Middle frontal gyrus (tissue), 1 donor: ENCODE measurements around the gene SFTA2.
A peak's percentile ranks its signal among the peaks of the same experiment; 100 is the strongest.

Experiments
- DNase-seq: peaks from one replicate; pipeline ENCODE4 v3.0.0-alpha.2; 2015; ENCODE audit warnings: low spot score; ENCODE audit errors: extremely low spot score

SFTA2 gene

GRCh38 chr6:30890646-30891449 is 41.1 kb downstream of the SFTA2 start:
- DNase-seq = no peak

GRCh38 chr6:30889921-30890645 is 41.9 kb downstream of the SFTA2 start:
- DNase-seq = peak; percentile 21

- no peak for DNase-seq
Observed at GRCh38 chr6:30889496-30889885, 42.5 kb downstream of the SFTA2 start.

- DNase-seq = no peak
Observed at GRCh38 chr6:30888816-30889495, 43.0 kb downstream of the SFTA2 start.

DNA sequence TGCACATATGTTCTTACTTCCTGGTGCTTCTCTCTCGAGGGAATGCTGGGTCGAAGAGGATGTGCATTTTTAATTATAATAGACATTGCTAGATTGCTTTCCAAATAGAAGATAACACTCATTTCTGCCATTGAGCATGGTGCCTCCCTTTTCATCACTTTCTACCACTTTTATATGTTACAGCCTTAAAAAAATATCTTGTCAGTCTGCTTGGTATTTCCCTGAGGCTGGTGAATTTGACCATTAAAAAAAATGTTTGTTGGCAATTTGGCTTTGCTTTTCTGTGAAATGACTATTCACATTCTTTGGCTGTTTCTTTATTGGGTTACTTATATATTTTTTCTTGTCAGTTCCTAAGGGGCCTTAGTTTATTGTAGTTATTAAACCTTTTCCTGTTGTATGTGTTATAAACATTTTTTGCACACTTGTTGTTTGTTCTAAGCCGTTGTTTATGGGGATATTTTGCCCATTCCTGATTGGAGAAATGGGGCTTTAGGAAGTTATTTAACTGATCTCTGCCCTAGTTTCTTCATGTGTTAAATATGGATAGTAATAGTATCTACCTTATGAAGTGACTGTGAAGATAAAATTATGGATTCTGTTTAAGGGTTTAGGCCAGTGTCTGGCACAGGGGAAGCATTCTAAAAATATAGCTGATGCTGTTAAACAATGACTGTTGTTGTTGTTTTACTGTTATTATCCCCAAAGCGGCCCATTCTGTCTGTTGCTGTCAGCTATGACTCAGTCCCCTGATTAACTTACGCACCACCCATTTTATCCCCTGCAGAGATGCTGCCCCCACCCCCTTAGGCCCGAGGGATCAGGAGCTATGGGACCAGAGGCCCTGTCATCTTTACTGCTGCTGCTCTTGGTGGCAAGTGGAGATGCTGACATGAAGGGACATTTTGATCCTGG is 43.8 kb downstream of the SFTA2 start:
- DNase-seq = no peak

DNA sequence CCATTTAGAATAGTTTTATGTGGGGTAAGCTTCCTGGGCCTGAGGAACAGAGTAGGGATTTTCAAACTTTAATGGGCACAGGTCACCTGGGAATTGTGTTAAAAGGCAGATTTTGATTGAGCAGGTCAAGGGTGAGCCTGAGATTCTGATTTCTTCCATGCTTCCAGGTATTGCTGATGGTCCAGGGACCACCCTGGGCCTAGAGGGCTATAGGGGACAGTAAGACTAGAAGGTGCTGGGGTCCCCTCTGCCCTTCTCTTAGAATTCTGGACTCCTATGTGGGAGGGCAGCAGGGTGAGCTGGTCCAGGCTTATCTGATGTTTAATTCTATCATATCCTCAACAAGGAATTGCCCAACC is 45.1 kb downstream of the SFTA2 start:
- no peak for DNase-seq

DNA sequence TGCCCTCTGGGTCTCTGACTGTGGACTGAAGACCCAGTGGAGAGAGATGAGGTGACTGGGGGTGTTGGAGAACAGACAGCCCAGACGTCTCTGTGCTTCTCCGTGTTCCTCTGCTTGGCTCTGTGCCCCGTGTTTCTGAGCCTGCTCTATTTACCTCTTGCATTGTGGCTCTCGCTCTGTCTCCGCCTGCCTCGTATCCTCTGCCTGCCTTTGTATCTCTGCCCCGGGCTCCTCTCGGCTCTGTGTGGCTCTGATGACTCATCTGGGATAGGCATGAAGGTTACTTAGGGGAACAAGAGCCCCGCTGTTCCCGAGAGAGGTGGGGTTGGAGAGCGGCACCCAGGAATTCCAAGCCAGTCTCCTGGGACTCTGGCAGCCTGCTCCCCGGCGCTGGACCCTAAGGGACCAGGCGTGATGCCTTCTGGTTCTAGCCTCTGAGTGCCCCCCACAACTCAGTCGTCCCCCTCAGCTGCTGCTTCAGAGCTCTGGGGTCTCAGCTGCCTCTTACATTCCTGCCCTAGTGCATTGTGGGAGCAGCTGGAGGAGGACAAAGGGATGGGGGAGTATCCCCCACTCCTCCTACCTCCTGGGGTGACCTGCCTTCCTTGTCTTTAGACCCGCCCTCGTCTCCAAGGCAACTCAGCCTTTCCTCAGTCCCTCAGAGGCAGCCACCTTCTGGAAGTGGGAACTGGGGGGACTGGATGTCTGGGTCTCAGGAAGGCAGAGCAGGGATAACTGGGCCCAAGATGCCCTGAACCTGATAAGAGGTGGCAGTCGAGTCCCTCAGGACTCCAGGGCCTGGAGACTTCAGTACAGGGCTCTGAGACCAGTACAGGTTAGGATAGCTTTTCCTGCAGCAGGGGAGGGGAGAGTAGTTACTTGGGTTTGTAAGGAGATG is 45.7 kb downstream of the SFTA2 start:
- no peak for DNase-seq

GRCh38 chr6:30885481-30885998 is 46.4 kb downstream of the SFTA2 start:
- DNase-seq = peak; percentile 16

DNA sequence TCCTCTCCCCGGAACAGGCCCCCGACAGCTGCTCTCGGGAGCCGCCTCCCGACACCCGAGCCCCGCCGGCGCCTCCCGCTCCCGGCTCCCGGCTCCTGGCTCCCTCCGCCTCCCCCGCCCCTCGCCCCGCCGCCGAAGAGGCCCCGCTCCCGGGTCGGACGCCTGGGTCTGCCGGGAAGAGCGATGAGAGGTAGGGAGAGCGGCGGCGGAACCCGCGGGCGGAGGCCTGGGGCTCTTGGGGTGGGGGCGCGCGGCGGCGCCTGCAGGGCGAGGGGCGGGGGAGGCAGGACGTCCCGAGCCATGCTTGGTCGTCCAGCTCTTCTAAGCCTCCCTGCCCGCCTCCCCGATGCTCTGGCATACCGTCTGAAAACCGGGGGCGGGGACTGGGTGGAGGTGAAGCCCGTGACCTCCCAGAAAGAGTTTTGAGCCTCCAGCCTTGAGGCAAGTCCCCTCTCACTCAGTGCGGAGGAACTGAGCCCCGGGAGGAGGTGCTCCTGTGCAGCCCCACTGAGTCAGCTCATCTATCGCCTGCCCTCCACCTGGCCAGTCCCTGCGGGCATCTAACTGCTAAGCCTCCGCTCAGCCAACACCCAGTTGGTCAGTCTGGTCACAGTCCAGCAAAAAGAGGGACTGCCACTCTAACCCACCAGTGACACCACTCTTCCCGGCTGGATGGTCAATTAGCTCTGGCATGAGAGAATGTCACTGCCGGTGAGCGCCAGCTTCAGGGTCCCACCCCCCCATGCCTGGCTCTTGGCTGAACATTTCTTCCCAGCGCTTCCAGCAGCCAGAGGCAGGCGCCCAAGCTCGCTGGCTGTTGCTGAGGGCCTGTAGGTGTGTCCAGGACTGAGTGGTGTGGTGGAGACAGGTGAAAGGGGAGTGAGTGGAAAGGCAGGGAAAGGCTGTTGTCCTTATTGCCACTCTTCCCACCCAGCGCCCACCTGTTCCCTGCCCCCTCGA is 47.2 kb downstream of the SFTA2 start:
- no peak for DNase-seq

DNA sequence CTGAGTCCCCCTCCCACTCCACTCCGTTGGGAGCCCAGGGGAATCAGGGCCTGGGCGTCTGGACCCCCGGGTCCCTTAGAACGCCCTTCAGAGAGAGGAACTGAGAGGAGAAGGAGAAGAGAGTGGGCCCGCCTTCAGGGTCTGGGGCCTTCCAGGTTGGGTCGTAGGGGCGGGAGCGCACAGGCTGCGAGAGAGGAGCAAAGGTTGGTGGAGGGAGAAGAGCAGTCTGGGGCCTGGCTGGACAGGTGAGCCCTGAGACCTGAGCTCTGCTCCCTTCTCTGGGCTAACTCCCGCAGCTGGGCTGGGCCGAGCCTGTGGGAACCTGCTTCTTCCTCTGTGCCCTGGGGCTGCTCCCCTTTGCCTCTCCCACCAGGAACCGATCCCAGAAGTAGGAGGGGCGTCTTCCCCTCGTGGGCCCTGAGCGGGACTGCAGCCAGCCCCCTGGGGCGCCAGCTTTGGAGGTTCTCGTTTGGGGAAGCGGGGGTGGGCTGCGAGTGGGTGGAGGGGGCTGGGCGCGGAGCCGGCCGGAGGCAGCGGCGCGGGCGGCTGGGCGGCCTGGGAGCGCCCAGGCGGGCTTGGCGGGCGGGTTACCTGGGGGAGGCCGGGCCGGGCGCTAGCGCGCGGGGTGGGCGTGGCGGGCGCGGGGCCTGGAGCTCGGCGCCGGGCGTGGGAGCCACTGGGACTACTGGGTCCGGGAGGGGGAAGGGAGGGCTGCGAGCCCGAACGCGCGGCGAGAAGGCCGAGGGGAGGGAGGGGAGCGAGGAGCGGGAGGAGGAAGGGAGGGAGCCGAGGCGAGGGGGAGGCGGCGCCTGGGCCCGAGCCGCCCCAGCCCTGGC is 48.1 kb downstream of the SFTA2 start, which contains the start of gene DDR1:
TSS of gene DDR1 (plus strand) at position 835 of the 836 bp plus-strand sequence. CDS start 4,211 bp downstream, outside the sequence.
- peak; percentile 73 for DNase-seq

DNA sequence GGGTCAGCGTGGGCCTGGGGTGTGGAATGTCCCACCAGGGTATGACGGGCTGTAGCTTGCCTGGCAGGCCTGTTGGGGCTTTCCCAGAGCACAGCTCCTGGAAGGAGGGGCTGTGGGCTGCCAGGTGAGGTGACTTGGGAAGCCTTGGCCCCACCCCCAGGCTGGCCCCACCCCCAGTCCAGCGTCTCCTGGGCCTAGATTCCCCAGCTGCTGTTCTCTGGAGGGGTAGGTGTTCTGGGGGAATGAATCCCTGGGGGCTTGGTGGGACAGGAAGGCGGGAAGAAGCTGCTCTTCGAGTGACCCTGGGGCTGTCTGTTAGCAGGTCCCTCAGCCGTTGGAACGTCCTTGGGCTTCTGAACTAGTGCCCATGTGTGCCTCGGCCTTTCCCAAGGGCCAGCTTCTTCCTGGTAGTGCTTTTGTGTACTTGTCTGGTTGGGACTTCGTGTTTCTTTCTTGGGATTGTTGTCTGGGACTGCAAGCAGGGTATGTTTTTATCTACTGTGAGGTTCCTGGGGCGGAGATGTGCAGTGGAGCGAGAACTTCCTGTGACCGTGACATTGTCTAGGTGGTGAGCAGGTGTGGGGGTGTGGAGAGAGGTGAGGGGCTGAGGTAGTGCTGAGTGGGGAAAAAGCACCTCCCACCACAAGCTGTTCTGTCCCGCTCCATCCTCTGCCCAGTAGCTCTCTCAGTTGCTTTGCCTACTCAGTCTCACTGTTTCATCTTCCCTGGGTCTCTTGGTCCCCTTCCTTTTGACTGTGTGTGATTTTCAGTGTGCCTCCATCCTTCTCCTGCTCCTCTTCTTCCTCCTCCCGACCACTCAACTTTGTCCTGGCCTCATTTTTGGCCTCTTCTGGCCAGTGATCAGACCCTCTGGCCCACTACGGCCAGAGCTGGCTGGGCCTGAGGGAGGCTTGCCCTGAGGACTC is 48.9 kb downstream of the SFTA2 start:
- no peak for DNase-seq

DNA sequence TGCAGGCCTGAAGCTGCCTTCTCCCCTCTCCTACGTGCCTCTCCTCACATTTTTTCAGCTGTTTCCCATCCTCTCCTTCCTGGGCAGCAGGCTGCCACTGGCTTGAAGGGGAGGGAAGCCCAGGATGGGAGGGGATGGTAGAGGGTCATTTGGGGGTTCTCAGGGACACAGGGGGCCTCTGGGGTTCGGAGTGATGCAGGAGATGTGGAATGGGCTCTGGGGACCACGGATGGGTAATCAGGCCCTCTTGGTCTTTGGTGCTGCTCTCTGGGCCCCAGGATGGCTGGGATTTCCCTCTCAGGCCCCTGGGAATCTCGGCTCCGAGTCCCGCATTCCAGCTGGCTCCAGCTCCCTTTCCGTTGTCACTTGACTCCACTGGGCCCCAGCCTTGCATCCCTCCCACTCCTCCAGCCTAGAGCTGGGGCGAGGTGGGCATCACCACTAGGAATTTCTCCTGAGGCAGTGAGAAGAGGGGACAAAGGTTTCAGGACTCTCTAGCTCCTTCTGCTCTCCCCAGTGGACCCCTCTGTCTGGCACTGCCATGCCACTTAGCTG is 49.7 kb downstream of the SFTA2 start:
- no peak for DNase-seq

DNA sequence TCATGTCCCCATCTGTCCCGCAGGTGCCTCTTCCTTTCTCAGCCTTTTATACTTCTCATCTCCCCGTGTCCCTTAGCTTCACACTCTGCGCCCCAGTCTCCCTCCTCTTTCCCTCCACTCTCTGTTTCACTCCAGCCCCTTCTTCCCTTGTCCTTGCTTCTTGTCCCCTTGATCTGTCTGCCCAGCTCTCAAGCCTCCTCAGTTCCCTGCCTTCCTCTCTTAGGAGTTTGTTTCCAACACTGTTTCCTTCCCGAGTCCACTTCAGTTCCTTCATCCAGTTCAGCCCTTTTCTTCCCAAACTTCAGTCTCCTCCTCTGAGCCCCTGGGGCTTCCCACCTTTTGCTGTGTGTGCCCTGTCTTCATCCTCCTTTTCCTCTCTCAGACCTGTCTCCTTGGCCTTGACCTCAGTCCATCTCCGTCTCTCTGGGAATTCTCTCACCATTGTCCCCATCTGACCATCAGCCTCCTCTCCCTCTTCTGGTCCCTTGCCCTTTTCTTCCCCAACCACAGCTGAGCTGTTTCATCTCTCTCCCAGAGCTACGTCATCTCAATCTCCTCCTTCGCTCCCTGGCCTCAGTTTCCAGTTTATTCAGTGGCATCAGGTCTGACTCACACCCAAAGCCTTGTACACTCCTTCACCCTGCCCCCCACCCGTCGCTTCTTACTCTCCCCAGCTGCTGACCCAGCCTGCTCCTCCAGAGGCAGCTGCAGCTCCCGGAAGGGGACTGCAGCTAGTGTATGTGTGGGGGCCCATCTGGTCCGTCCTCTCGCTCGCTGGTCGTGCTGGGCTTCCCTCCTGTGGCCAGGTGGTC is 50.4 kb downstream of the SFTA2 start:
- DNase-seq = no peak
